Testis (tissue), 3 donors: ENCODE results near the gene PXDN. TPM values are rescaled to one million over a fixed set of nuclear protein-coding genes. Genes with fewer than 3 reads are reported as not detected.

ENCODE experiments used
- DNase-seq: peaks from one replicate; pipeline ENCODE4 v3.0.0-alpha.2; 2019
- H3K27ac ChIP-seq, 2 donors: fragments of 200-600 bp; sonication (generic); one replicate each; pipeline ENCODE4 v1.5.1; 2019
- H3K27me3 ChIP-seq: fragments of 200-600 bp; sonication (generic); one replicate; pipeline ENCODE4 v1.5.1; 2019
- H3K36me3 ChIP-seq: fragments of 200-600 bp; sonication (generic); one replicate; pipeline ENCODE4 v1.5.1; 2017; ENCODE audit warnings: low read depth; ENCODE audit errors: missing control alignments
- H3K4me1 ChIP-seq: fragments of 200-600 bp; sonication (generic); one replicate; pipeline ENCODE4 v1.5.1; 2019
- H3K4me3 ChIP-seq, 2 donors: fragments of 200-600 bp; sonication (generic); one replicate each; pipeline ENCODE4 v1.5.1; 2017 to 2019
- H3K9me3 ChIP-seq: fragments of 200-600 bp; sonication (generic); one replicate; pipeline ENCODE4 v1.5.1; 2017
- CTCF ChIP-seq, 3 experiments: fragments of 450-650 bp in 2 of 3; fragments of 200-600 bp in 1 of 3; sonication (generic) in 1 of 3; IDR thresholded peaks; one replicate each; pipeline ENCODE4 v1.5.1; 2016 to 2019; ENCODE audit warnings: antibody characterized with exemption in 3 of 3, mild to moderate bottlenecking in 2 of 3, moderate library complexity in 1 of 3
- POLR2A ChIP-seq: fragments of 450-650 bp; IDR thresholded peaks from one replicate; pipeline ENCODE4 v1.6.1; 2017; ENCODE audit warnings: antibody characterized with exemption, mild to moderate bottlenecking, moderate library complexity
- WGBS, 2 donors: methylation state at CpG; one replicate each; pipeline ENCODE4 v1.1.5; 2018; 5-methylcytosine and 5-hydroxymethylcytosine counted together
- intact Hi-C: fragments of 100-400 bp; cut with DNase I; formaldehyde crosslinking; loops from one replicate; pipeline ENCODE4 v1.15.1; 2023; ENCODE audit warnings: low total_unique reads
- polyA plus RNA-seq: library from polyadenylated mRNA; stranded (reverse); fragments of 350-450 nt; fragmentation: Illumina TruSeq; extraction: RNeasy Lipid Tissue Mini Kit (QIAGEN cat#74804); gene quantifications from one replicate; pipeline ENCODE4 v1.2.3, GENCODE V29; 2014; ENCODE audit warnings: low read depth, low replicate concordance; ENCODE audit not compliant: insufficient read depth
- total RNA-seq, 2 donors: library from RNA; depleted of rRNA; stranded (reverse); fragments of >200 nt; gene quantifications; one replicate each; pipeline ENCODE4 v1.2.3, GENCODE V29; 2016

The PXDN gene
- total and polyA plus RNA-seq, 3 donors from 2014 or later, result 26.7 to 41.8 (median 33.8) TPM

- no peak for DNase-seq
- H3K27ac ChIP-seq, result no peak overlapping the region
- H3K9me3 ChIP-seq, result no peaks in the 10 kb centered on the region
- intact Hi-C loops, result no loop called here
- no peaks in the 10 kb centered on the region for H3K27me3 ChIP-seq
- no peaks in the 10 kb centered on the region for H3K36me3 ChIP-seq
- no peak for TF ChIP-seq CTCF (IDR thresholded peaks at IDR 0.05)
- no peak for TF ChIP-seq POLR2A
- WGBS, 2 donors, result 86 to 91% methylated on average over 9 of the region's 9 CpGs
- H3K4me3 ChIP-seq, result no peak overlapping the region
- H3K4me1 ChIP-seq, result no peaks in the 10 kb centered on the region
Observed at GRCh38 chr2:1627628-1628381, 116.5 kb downstream of the PXDN start.

- 57 to 69% methylated on average over 8 of the region's 8 CpGs for WGBS, 2 donors
- no peak overlapping the region for H3K27ac ChIP-seq
- H3K27me3 ChIP-seq, result no peaks in the 10 kb centered on the region
- no peaks in the 10 kb centered on the region for H3K36me3 ChIP-seq
- H3K4me3 ChIP-seq, result no peak overlapping the region
- no peak for DNase-seq
- H3K4me1 ChIP-seq, result no peaks in the 10 kb centered on the region
- TF ChIP-seq POLR2A (no peak), CTCF (IDR thresholded peaks at IDR 0.05) (no peak)
- H3K9me3 ChIP-seq, result no peaks in the 10 kb centered on the region
- intact Hi-C loops, result no loop called here
Observed at GRCh38 chr2:1626271-1626681, 118.0 kb downstream of the PXDN start.

GRCh38 chr2:1625281-1626001 is 118.9 kb downstream of the PXDN start:
- H3K4me1 ChIP-seq, result no peaks in the 10 kb centered on the region
- no peaks in the 10 kb centered on the region for H3K9me3 ChIP-seq
- DNase-seq, result no peak
- H3K27ac ChIP-seq, result no peak overlapping the region
- intact Hi-C loops, result no loop called here
- H3K36me3 ChIP-seq, result no peaks in the 10 kb centered on the region
- TF ChIP-seq POLR2A, result no peak
- no peak for TF ChIP-seq CTCF (IDR thresholded peaks at IDR 0.05)
- H3K4me3 ChIP-seq, result no peak overlapping the region
- H3K27me3 ChIP-seq, result no peaks in the 10 kb centered on the region
- 61 to 78% methylated on average over 20 of the region's 20 CpGs for WGBS, 2 donors

- Histone ChIP-seq H3K4me3 (no peak overlapping the region), H3K36me3 (no peaks in the 10 kb centered on the region)
- WGBS, 2 donors, result 90 to 93% methylated on average over 14 to 16 of the region's 16 CpGs
Observed at GRCh38 chr2:1623906-1624445, 120.3 kb downstream of the PXDN start.

More at GRCh38 chr2:1623906-1624445, 120.3 kb downstream of the PXDN start:
- no peaks in the 10 kb centered on the region for H3K27me3 ChIP-seq
- intact Hi-C loops, result no loop called here
- TF ChIP-seq CTCF (IDR thresholded peaks at IDR 0.05) (no peak), POLR2A (no peak)
- H3K9me3 ChIP-seq, result no peaks in the 10 kb centered on the region
- no peak for DNase-seq
- H3K4me1 ChIP-seq, result no peaks in the 10 kb centered on the region
- no peak overlapping the region for H3K27ac ChIP-seq
